IPS-11a (cell line): Measurements from ENCODE around the gene SHMT2.
A peak's percentile ranks its signal among the peaks of the same experiment; 100 is the strongest.

ENCODE experiments used
- H3K4me3 ChIP-seq: one replicate; pipeline ENCODE4 v1.5.1; 2013; ENCODE audit warnings: low read depth, low read length, control low read depth

Gene SHMT2

GRCh38 chr12:57213763-57214397 is 15.6 kb upstream of the SHMT2 start:
- H3K4me3 ChIP-seq, result no peak overlapping the region

GRCh38 chr12:57214398-57214781 is 15.1 kb upstream of the SHMT2 start:
- no peak overlapping the region for H3K4me3 ChIP-seq

- H3K4me3 ChIP-seq, result no peak overlapping the region
Observed at GRCh38 chr12:57215065-57215464, 14.4 kb upstream of the SHMT2 start.

- H3K4me3 ChIP-seq, result no peak overlapping the region
Observed at GRCh38 chr12:57215668-57216013, 13.9 kb upstream of the SHMT2 start.

GRCh38 chr12:57216014-57216911 is 13.2 kb upstream of the SHMT2 start, which contains the start of gene NXPH4:
Gene NXPH4 (plus strand): TSS chr12:57216794. CDS start chr12:57216970, 176 bp downstream.
- peak within 1 kb of the TSS; percentile 29 for H3K4me3 ChIP-seq

GRCh38 chr12:57216921-57217879 is 12.3 kb upstream of the SHMT2 start:
- peak overlapping the region; percentile 14 for H3K4me3 ChIP-seq

GRCh38 chr12:57218030-57218853 is 11.3 kb upstream of the SHMT2 start:
- no peak overlapping the region for H3K4me3 ChIP-seq

GRCh38 chr12:57219205-57219992 is 10.1 kb upstream of the SHMT2 start:
- no peak overlapping the region for H3K4me3 ChIP-seq

GRCh38 chr12:57219993-57220754 is 9.3 kb upstream of the SHMT2 start:
- H3K4me3 ChIP-seq, result no peak overlapping the region

- H3K4me3 ChIP-seq, result no peak overlapping the region
Observed at GRCh38 chr12:57220770-57221168, 8.7 kb upstream of the SHMT2 start.

GRCh38 chr12:57221169-57221917 is 8.2 kb upstream of the SHMT2 start:
- no peak overlapping the region for H3K4me3 ChIP-seq

- H3K4me3 ChIP-seq, result no peak overlapping the region
Observed at GRCh38 chr12:57222286-57223190, 7.0 kb upstream of the SHMT2 start.

GRCh38 chr12:57223191-57224165 is 6.0 kb upstream of the SHMT2 start:
- H3K4me3 ChIP-seq, result no peak overlapping the region

GRCh38 chr12:57224278-57224972 is 5.1 kb upstream of the SHMT2 start:
- no peak overlapping the region for H3K4me3 ChIP-seq

GRCh38 chr12:57224973-57225679 is 4.4 kb upstream of the SHMT2 start:
- no peak overlapping the region for H3K4me3 ChIP-seq
